ENCODE data around the gene SLC1A5. TPM values are rescaled to one million over a fixed set of nuclear protein-coding genes. Genes with fewer than 3 reads are reported as not detected.

The SLC1A5 gene
- total RNA-seq, 1 experiment from 2014 or later, result 239 TPM

DNA sequence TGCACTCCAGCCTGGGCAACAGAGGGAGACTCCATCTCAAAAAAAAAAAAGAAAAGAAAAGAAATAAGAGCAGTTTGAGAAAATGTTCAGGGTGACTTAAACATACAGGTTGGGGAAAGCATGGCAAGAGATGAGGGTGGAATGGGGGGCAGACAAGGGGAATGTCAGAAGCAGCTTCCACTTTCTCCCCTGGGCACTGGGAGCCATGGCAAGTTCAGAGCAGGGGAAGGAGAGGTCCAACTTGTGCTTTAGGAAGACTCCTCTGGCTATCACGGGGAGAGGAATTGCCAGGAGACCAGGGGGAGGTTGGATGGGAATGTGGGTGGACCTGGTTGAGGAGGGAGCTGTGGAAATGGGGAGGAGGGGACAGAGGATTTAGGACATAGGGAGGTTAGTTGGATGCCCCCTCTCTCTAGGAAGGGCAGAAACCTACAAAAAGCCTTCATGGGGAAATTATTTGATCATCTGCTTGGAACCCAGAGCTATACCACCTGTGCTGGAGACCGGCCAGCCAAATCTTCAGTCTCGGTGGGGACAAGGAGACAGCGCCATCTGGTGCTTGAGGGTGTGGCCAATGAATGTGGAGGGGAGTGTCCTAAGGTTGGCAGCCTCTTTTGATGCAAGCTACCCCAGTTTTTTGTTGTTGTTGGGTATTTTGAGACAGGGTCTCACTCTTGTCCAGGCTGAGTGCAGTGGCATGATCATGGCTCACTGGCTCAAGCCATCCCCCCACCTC lies 34.8 kb downstream of the SLC1A5 start:
- Mint-ChIP-seq H3K27me3 (ENCODE audit: low read depth) (no peaks in the 10 kb centered on the region), H3K9me3 (no peaks in the 10 kb centered on the region), H3K4me1 (0 out of 2 replicates have a peak, but pooled peaks cover 2% of the 10 kb centered on the region), H3K27ac (no peak overlapping the region), H3K4me3 (no peak overlapping the region), H3K36me3 (peaks cover 16% of the 10 kb centered on the region)
- CTCF ChIA-PET, result interaction anchor here (0.6 to 3.7 kb wide), 62 partner anchors 8 to 360 kb away, joined by 3 to 40 read pairs (median 4); partner anchors contain the start of genes AP2S1, CALM3, DACT3 and FKRP
- peak; percentile 80 for ATAC-seq
- TF ChIP-seq, protein P1, sequence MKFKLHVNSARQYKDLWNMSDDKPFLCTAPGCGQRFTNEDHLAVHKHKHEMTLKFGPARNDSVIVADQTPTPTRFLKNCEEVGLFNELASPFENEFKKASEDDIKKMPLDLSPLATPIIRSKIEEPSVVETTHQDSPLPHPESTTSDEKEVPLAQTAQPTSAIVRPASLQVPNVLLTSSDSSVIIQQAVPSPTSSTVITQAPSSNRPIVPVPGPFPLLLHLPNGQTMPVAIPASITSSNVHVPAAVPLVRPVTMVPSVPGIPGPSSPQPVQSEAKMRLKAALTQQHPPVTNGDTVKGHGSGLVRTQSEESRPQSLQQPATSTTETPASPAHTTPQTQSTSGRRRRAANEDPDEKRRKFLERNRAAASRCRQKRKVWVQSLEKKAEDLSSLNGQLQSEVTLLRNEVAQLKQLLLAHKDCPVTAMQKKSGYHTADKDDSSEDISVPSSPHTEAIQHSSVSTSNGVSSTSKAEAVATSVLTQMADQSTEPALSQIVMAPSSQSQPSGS (CRISPR knock-in tag; IDR thresholded peaks at IDR 0.05; ENCODE audit: borderline replicate concordance, low read depth), result no peak
- TF ChIP-seq, protein P2, sequence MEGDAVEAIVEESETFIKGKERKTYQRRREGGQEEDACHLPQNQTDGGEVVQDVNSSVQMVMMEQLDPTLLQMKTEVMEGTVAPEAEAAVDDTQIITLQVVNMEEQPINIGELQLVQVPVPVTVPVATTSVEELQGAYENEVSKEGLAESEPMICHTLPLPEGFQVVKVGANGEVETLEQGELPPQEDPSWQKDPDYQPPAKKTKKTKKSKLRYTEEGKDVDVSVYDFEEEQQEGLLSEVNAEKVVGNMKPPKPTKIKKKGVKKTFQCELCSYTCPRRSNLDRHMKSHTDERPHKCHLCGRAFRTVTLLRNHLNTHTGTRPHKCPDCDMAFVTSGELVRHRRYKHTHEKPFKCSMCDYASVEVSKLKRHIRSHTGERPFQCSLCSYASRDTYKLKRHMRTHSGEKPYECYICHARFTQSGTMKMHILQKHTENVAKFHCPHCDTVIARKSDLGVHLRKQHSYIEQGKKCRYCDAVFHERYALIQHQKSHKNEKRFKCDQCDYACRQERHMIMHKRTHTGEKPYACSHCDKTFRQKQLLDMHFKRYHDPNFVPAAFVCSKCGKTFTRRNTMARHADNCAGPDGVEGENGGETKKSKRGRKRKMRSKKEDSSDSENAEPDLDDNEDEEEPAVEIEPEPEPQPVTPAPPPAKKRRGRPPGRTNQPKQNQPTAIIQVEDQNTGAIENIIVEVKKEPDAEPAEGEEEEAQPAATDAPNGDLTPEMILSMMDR (IDR thresholded peaks at IDR 0.05), result 0 out of 2 replicates have a peak, but pooled peaks have one; percentile 50
- TF ChIP-seq FOXJ3 (CRISPR knock-in tag; IDR thresholded peaks at IDR 0.05; ENCODE audit: borderline replicate concordance), result no peak
- POLR2A ChIA-PET, result interaction anchor here (0.6 to 1.0 kb wide), 2 partner anchors 13 to 72 kb away, joined by 3 to 4 read pairs; no protein-coding TSS in a partner anchor
- DNase-seq (ENCODE audit: low spot score), result peak; percentile 77

DNA sequence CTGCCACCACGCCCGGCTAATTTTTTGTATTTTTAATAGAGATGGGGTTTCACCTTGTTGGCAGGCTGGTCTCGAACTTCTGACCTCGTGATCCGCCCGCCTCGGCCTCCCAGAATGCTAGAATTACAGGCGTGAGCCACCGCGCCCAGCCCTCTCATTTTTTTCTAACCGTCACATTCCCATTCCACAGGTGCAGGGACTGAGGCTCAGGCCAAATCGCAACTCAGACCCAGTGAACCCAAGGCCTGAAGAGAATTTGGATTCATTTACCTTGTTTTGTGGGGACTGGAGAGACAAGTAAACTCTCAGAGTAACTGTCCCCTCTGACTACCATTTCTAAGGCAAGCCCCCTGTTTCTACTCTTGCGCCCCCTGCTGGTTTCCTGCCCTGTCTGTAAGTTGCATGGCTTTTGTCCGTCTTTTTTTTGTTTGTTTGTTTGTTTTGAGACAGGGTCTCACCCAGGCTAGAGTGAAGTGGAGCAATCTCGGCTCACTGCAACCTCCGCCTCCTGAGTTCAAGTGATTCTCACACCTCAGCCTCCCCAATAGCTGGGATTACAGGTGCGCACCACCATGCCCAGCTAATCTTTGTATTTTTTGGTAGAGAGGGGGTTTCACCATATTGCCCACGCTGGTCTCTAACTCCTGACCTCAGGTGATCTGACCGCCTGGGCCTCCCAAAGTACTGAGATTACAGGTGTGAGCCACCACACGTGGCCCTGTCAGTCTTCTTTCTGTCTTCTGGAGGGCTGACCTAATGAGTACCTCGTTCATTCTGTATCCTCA lies 39.9 kb downstream of the SLC1A5 start:
- Mint-ChIP-seq H3K27ac (peak overlapping the region; percentile 84), H3K27me3 (ENCODE audit: low read depth) (no peaks in the 10 kb centered on the region), H3K36me3 (peaks cover 14% of the 10 kb centered on the region), H3K9me3 (no peaks in the 10 kb centered on the region), H3K4me1 (peaks cover 26% of the 10 kb centered on the region), H3K4me3 (peak overlapping the region; percentile 36)
- ATAC-seq (peak; percentile 23), DNase-seq (ENCODE audit: low spot score) (peak; percentile 88)
- POLR2A ChIA-PET, result no interaction called here
- TF ChIP-seq SP1 (CRISPR knock-in tag; conservative IDR thresholded peaks at IDR 0.05), result no peak
- TF ChIP-seq, protein P2 (IDR thresholded peaks at IDR 0.05), result peak; percentile 71
- CTCF ChIA-PET, result interaction anchor here (1.4 kb wide), 1 partner anchor 87 kb away, joined by 3 read pairs; the partner anchor contains the start of gene DACT3

DNA sequence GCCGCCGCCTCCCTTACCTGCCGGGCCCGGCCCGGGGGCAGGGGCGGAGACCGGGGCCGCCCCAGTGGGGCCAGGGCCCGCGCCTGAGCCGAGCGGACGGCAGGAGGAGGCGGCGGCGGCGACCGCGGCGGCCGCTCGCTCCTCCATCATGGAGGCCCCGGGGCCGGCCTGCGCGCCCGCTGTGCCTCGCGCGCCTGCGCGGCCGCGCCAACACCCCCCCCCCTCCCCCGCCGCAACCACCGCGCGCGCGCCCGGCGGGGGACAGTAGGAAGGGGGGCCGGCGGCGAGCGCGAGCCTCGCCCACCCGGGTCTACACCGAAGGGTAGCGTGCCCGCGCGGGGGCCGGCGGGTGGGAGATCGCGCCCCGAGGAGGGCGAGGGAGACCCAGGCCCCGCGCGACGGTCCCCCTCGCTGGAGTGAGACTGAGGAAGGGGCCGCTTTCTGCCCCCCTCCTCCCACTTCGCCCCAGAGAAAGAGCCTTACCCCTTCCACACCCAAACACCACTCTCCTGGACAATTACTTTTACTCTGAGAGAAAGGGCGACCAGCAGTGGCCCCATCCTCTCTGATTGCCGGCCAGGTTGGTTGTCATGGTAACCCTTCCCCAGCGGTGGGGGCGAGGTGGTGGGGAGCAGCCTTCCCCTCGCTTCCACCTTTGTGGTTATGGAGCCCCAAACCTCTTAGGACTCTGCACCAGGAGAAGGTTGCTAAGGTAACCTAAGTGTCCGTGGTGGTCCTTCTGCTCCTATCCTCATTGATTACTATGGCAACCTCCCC lies 41.9 kb downstream of the SLC1A5 start, which contains the start of gene STRN4:
STRN4 (minus strand) TSS at position 170 of the 777 bp plus-strand sequence; CDS start at position 150, 20 bp downstream.
- ChIA-PET CTCF (interaction anchor here (0.7 to 1.1 kb wide), 3 partner anchors 7 to 20 kb away, joined by 3 to 5 read pairs (median 4); no protein-coding TSS in a partner anchor), POLR2A (interaction anchor here (1.2 kb wide), 1 partner anchor 9 kb away, joined by 3 read pairs; no protein-coding TSS in a partner anchor)
- peak within 1 kb of the TSS; percentile 84 for H3K27ac Mint-ChIP-seq
- H3K9me3 Mint-ChIP-seq, result no peaks in the 10 kb centered on the region
- peak; percentile 15 for ATAC-seq
- H3K4me3 Mint-ChIP-seq, result peak within 1 kb of the TSS; percentile 96
- peaks cover 41% of the 10 kb centered on the region for H3K4me1 Mint-ChIP-seq
- DNase-seq (ENCODE audit: low spot score), result peak; percentile 54
- peaks cover 6% of the 10 kb centered on the region for H3K36me3 Mint-ChIP-seq
- H3K27me3 Mint-ChIP-seq (ENCODE audit: low read depth), result no peaks in the 10 kb centered on the region
- TF ChIP-seq HMGA2 (CRISPR knock-in tag; IDR thresholded peaks at IDR 0.05) (no peak), GTF2I (CRISPR knock-in tag; conservative IDR thresholded peaks at IDR 0.05) (no peak), CBFB (CRISPR knock-in tag; IDR thresholded peaks at IDR 0.05; ENCODE audit: low read depth) (0 out of 2 replicates have a peak, but pooled peaks have one; percentile 46), TP53 (CRISPR knock-in tag; IDR thresholded peaks at IDR 0.05) (no peak), JUN (CRISPR knock-in tag; IDR thresholded peaks at IDR 0.05) (no peak), CREM (CRISPR knock-in tag; IDR thresholded peaks at IDR 0.05) (no peak), TCF7 (CRISPR knock-in tag; IDR thresholded peaks at IDR 0.05; ENCODE audit: low read depth) (no peak), NFATC4 (CRISPR knock-in tag; IDR thresholded peaks at IDR 0.05) (no peak)
- TF ChIP-seq, protein P3, sequence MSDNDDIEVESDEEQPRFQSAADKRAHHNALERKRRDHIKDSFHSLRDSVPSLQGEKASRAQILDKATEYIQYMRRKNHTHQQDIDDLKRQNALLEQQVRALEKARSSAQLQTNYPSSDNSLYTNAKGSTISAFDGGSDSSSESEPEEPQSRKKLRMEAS (CRISPR knock-in tag; IDR thresholded peaks at IDR 0.05), result 0 out of 2 replicates have a peak, but pooled peaks have one; percentile 33
- TF ChIP-seq, protein P4, sequence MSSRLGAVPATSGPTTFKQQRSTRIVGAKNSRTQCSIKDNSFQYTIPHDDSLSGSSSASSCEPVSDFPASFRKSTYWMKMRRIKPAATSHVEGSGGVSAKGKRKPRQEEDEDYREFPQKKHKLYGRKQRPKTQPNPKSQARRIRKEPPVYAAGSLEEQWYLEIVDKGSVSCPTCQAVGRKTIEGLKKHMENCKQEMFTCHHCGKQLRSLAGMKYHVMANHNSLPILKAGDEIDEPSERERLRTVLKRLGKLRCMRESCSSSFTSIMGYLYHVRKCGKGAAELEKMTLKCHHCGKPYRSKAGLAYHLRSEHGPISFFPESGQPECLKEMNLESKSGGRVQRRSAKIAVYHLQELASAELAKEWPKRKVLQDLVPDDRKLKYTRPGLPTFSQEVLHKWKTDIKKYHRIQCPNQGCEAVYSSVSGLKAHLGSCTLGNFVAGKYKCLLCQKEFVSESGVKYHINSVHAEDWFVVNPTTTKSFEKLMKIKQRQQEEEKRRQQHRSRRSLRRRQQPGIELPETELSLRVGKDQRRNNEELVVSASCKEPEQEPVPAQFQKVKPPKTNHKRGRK (CRISPR knock-in tag; IDR thresholded peaks at IDR 0.05; ENCODE audit: borderline replicate concordance), result no peak
